ENCODE data around the gene GPR173.

DNA sequence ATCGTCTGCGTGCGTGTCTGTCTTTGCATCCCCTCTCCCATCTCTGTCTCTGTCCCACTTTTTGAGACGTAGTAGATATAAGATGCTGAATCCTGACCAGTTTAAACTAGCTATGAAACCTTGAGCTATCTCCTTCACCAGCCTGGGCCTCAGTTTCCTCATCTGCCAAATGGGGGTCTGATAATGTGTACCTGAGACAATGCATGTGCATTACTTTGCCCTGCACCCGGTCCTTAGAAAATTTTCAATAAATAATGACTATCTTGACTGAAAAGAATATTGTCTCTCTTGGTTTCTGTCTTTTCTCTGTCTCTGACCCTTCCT is 46.0 kb downstream of the GPR173 start:
- TF ChIP-seq SMARCA5 (IDR thresholded peaks at IDR 0.05) (no peak), BRD4 (IDR thresholded peaks at IDR 0.05) (no peak), CREB1 (IDR thresholded peaks at IDR 0.05) (no peak), CREB1 (CRISPR knock-in tag; IDR thresholded peaks at IDR 0.05) (no peak), EP300 (IDR thresholded peaks at IDR 0.05; ENCODE audit: low read length) (no peak), ZNF445 (CRISPR knock-in tag; IDR thresholded peaks at IDR 0.05; ENCODE audit: low read depth) (no peak), FOXK1 (CRISPR knock-in tag; IDR thresholded peaks at IDR 0.05; ENCODE audit: borderline replicate concordance) (no peak)
- TF ChIP-seq, protein P1, sequence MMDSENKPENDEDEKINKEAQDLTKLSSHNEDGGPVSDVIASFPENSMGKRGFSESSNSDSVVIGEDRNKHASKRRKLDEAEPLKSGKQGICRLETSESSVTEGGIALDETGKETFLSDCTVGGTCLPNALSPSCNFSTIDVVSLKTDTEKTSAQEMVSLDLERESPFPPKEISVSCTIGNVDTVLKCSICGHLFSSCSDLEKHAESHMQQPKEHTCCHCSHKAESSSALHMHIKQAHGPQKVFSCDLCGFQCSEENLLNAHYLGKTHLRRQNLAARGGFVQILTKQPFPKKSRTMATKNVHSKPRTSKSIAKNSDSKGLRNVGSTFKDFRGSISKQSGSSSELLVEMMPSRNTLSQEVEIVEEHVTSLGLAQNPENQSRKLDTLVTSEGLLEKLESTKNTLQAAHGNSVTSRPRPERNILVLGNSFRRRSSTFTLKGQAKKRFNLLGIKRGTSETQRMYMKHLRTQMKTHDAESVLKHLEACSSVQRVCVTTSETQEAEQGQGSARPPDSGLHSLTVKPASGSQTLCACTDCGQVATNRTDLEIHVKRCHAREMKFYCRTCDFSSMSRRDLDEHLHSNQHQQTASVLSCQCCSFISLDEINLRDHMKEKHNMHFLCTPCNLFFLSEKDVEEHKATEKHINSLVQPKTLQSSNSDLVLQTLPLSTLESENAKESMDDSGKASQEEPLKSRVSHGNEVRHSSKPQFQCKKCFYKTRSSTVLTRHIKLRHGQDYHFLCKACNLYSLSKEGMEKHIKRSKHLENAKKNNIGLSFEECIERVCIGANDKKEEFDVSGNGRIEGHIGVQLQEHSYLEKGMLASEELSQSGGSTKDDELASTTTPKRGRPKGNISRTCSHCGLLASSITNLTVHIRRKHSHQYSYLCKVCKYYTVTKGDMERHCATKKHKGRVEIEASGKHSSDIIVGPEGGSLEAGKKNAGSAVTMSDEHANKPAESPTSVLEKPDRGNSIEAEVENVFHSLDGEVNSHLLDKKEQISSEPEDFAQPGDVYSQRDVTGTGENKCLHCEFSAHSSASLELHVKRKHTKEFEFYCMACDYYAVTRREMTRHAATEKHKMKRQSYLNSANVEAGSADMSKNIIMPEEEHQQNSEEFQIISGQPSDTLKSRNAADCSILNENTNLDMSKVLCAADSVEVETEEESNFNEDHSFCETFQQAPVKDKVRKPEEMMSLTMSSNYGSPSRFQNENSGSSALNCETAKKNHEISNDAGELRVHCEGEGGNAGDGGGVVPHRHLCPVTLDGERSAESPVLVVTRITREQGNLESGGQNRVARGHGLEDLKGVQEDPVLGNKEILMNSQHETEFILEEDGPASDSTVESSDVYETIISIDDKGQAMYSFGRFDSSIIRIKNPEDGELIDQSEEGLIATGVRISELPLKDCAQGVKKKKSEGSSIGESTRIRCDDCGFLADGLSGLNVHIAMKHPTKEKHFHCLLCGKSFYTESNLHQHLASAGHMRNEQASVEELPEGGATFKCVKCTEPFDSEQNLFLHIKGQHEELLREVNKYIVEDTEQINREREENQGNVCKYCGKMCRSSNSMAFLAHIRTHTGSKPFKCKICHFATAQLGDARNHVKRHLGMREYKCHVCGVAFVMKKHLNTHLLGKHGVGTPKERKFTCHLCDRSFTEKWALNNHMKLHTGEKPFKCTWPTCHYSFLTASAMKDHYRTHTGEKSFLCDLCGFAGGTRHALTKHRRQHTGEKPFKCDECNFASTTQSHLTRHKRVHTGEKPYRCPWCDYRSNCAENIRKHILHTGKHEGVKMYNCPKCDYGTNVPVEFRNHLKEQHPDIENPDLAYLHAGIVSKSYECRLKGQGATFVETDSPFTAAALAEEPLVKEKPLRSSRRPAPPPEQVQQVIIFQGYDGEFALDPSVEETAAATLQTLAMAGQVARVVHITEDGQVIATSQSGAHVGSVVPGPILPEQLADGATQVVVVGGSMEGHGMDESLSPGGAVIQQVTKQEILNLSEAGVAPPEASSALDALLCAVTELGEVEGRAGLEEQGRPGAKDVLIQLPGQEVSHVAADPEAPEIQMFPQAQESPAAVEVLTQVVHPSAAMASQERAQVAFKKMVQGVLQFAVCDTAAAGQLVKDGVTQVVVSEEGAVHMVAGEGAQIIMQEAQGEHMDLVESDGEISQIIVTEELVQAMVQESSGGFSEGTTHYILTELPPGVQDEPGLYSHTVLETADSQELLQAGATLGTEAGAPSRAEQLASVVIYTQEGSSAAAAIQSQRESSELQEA (IDR thresholded peaks at IDR 0.05; ENCODE audit: low read depth) = no peak

All from K562 (cell line).